A673 (cell line): ENCODE results near the gene MSI2. TPM values are rescaled to one million over a fixed set of nuclear protein-coding genes. Genes with fewer than 3 reads are reported as not detected.

Experiments used
- BruUV-seq: library from RNA; stranded (reverse); fragments of 400-500 nt; replicated peaks from 2 replicates; lab custom pipeline; 2021; lab: Mats Ljungman, UMichigan
- CTCF ChIA-PET: fragments of 300-600 bp; sonication (Branson Sonifier 250); formaldehyde crosslinking; loops from one replicate; lab custom pipeline; 2022; ENCODE audit warnings: antibody characterized with exemption; lab: Charles Lee
- POLR2A ChIA-PET: fragments of 300-600 bp; sonication (Branson Sonifier 250); formaldehyde crosslinking; loops from one replicate; lab custom pipeline; 2022; ENCODE audit warnings: antibody characterized with exemption; ENCODE audit not compliant: low non-redundant PET; lab: Charles Lee
- DNase-seq: peaks from one replicate; pipeline ENCODE4 v3.0.0-alpha.2; 2015; ENCODE audit warnings: low spot score
- H3K27ac ChIP-seq: fragments of 200-600 bp; sonication (generic); 2 replicates; pipeline ENCODE4 v1.5.1; 2016; ENCODE audit warnings: mixed run types, low read depth, mild to moderate bottlenecking, mixed read lengths, antibody characterized with exemption, low read length; ENCODE audit not compliant: poor library complexity, severe bottlenecking
- H3K27me3 ChIP-seq: fragments of 200-600 bp; sonication (generic); replicated peaks from 2 replicates; pipeline ENCODE4 v1.6.1; 2017; ENCODE audit warnings: mixed run types, low read depth, mild to moderate bottlenecking, mixed read lengths, antibody characterized with exemption, low read length; ENCODE audit not compliant: insufficient read depth, poor library complexity
- H3K36me3 ChIP-seq: fragments of 200-600 bp; sonication (generic); 2 replicates; pipeline ENCODE4 v1.6.1; 2016; ENCODE audit warnings: mixed run types, mild to moderate bottlenecking, mixed read lengths, antibody characterized with exemption, low read length; ENCODE audit not compliant: insufficient read depth, poor library complexity, severe bottlenecking
- H3K4me1 ChIP-seq: fragments of 200-600 bp; sonication (generic); 2 replicates; pipeline ENCODE4 v1.6.1; 2017; ENCODE audit warnings: mixed run types, mild to moderate bottlenecking, mixed read lengths, antibody characterized with exemption, low read length; ENCODE audit not compliant: insufficient read depth, poor library complexity, severe bottlenecking
- H3K4me3 ChIP-seq: fragments of 200-600 bp; sonication (generic); 2 replicates; pipeline ENCODE4 v1.5.1; 2016; ENCODE audit warnings: low read depth, mixed run types, mild to moderate bottlenecking, mixed read lengths, low read length; ENCODE audit not compliant: poor library complexity, severe bottlenecking
- H3K9me3 ChIP-seq: fragments of 200-600 bp; sonication (generic); 2 replicates; pipeline ENCODE4 v1.6.1; 2016; ENCODE audit warnings: mixed run types, low read depth, mild to moderate bottlenecking, mixed read lengths, antibody characterized with exemption, low read length; ENCODE audit not compliant: poor library complexity, severe bottlenecking
- EZH2 ChIP-seq: fragments of 200-600 bp; sonication (generic); IDR thresholded peaks from 2 replicates; pipeline ENCODE4 v1.6.1; 2017; ENCODE audit warnings: borderline replicate concordance, low read depth, mild to moderate bottlenecking, mixed read lengths, antibody characterized with exemption, low read length; ENCODE audit not compliant: poor library complexity, severe bottlenecking
- intact Hi-C: fragments of 100-400 bp; cut with micrococcal nuclease; formaldehyde crosslinking; loops from one replicate; pipeline ENCODE4 v1.10.0; 2022; ENCODE audit not compliant: unreplicated experiment
- total RNA-seq: library from RNA; stranded (reverse); gene quantifications from 2 replicates; pipeline ENCODE4 v1.2.3, GENCODE V29; 2021
- TF ChIP-seq, protein P1 (sequence below): fragments of 300-800, 200-600 bp; sonication (generic); conservative IDR thresholded peaks from 2 replicates; pipeline ENCODE4 v1.5.1; 2017; ENCODE audit warnings: low read depth, mild to moderate bottlenecking, antibody characterized with exemption, low read length, moderate library complexity, mixed read lengths

The MSI2 gene
- total RNA-seq, 1 experiment from 2014 or later, result 108 TPM

DNA sequence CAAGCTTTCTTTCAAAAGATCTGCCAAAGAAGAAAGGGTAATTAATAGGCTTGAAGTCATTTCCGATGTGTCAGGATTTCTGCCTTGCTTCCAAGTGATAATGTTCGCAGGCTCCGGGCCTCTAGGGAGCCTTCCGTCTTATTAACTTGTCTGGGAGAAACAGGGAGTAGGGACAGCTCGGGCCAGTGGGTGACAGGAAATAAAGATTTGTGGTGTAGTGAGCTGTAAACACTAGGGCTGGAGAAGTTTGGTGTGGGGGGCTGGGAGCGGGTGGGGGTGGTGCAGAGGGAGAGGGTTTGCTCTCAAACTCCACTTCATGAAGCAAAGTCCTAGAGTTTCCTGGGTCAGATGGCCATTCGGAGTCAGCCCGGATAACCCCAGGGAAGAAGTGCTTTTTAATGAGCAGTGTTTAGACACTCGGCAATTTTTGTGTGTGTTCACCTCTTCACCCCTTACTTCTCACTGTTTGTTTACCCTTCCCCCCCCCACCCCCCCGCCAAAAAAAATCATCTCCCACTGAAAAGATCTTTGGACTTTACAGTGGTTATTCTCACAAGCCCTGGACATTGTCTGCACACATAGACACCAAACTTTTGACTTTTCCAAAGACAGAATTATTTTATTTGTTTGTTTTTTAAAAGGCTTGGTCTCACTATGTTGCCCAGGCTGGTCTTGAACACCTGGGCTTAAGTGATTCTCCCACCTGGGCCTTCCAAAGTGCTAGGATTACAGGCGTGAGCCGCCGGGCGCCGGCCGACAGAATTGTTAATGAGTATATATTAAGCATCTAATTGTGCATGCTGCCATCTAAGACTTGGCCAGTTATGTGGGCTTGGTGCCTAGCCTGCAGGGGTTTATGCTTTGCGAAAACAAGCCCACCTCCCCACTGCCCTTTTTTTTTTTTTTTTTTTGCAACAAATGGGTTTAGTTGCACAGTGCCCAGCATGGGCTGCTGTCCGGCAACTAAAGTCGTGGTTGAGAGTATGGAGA, 292.4 kb downstream of the MSI2 start:
- DNase-seq, result peak; percentile 99
- Histone ChIP-seq H3K9me3 (no peaks in the 10 kb centered on the region), H3K4me3 (no peak overlapping the region), H3K27ac (peak overlapping the region; percentile 60), H3K27me3 (no peaks in the 10 kb centered on the region), H3K4me1 (peaks cover 96% of the 10 kb centered on the region), H3K36me3 (no peaks in the 10 kb centered on the region)
- TF ChIP-seq EZH2, result no peak
- TF ChIP-seq, protein P1, sequence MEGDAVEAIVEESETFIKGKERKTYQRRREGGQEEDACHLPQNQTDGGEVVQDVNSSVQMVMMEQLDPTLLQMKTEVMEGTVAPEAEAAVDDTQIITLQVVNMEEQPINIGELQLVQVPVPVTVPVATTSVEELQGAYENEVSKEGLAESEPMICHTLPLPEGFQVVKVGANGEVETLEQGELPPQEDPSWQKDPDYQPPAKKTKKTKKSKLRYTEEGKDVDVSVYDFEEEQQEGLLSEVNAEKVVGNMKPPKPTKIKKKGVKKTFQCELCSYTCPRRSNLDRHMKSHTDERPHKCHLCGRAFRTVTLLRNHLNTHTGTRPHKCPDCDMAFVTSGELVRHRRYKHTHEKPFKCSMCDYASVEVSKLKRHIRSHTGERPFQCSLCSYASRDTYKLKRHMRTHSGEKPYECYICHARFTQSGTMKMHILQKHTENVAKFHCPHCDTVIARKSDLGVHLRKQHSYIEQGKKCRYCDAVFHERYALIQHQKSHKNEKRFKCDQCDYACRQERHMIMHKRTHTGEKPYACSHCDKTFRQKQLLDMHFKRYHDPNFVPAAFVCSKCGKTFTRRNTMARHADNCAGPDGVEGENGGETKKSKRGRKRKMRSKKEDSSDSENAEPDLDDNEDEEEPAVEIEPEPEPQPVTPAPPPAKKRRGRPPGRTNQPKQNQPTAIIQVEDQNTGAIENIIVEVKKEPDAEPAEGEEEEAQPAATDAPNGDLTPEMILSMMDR, result no peak
- ChIA-PET CTCF (interaction anchor here (0.6 to 1.0 kb wide), 4 partner anchors 30 to 306 kb away, joined by 4 to 12 read pairs (median 6); no protein-coding TSS in a partner anchor), POLR2A (interaction anchor here (0.6 kb wide), 1 partner anchor 236 kb away, joined by 5 read pairs; no protein-coding TSS in a partner anchor)
- BruUV-seq, result no TSS peak
- intact Hi-C loops, result loop anchor here (1.0 to 10.0 kb wide), 2 partner anchors 67 to 124 kb away; no protein-coding TSS in a partner anchor

GRCh38 chr17:57549468-57549867, 293.1 kb downstream of the MSI2 start:
- no peaks in the 10 kb centered on the region for H3K27me3 ChIP-seq
- BruUV-seq, result no TSS peak
- POLR2A ChIA-PET, result no interaction called here
- H3K4me3 ChIP-seq, result no peak overlapping the region
- DNase-seq, result no peak
- H3K27ac ChIP-seq, result no peak overlapping the region
- TF ChIP-seq, protein P1, result no peak
- TF ChIP-seq EZH2, result no peak
- H3K4me1 ChIP-seq, result peaks cover 96% of the 10 kb centered on the region
- intact Hi-C loops, result loop anchor here (10.0 kb wide), 1 partner anchor 125 kb away; no protein-coding TSS in a partner anchor
- CTCF ChIA-PET, result interaction anchor here (0.7 kb wide), 1 partner anchor 307 kb away, joined by 9 read pairs; no protein-coding TSS in a partner anchor
- no peaks in the 10 kb centered on the region for H3K9me3 ChIP-seq
- no peaks in the 10 kb centered on the region for H3K36me3 ChIP-seq

DNA sequence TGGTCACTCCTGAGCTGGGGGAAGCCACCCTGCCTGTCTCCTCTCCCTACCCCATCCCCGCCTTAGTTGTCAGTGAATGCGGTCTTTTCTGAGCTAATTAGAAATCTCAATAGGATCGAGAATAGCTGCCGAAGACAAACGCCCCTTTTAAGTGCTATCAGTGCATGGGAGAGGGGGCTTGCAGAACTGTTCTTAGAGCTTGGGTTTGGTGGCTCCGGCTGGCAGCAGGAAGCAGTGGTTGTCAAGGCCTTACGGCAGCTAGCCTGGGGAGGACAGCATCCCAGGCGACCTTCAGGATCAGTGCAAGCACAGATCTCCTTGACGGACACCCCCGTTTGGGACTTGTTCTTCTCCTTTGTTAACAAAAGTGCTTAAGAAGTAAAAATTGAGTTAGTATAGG, 293.7 kb downstream of the MSI2 start:
- TF ChIP-seq, protein P1, result no peak
- no peak for TF ChIP-seq EZH2
- no TSS peak for BruUV-seq
- Histone ChIP-seq H3K9me3 (no peaks in the 10 kb centered on the region), H3K4me1 (peaks cover 96% of the 10 kb centered on the region), H3K27ac (no peak overlapping the region), H3K36me3 (no peaks in the 10 kb centered on the region), H3K27me3 (no peaks in the 10 kb centered on the region), H3K4me3 (no peak overlapping the region)
- intact Hi-C loops, result no loop called here
- no peak for DNase-seq
- ChIA-PET POLR2A (no interaction called here), CTCF (no interaction called here)
